OCI-LY7 (cell line): ENCODE results near the gene DEPDC1B. TPM values are rescaled to one million over a fixed set of nuclear protein-coding genes. Genes with fewer than 3 reads are reported as not detected.

Source experiments
- BruUV-seq: library from RNA; stranded (reverse); fragments of 400-500 nt; replicated peaks from 2 replicates; lab custom pipeline; 2021; lab: Mats Ljungman, UMichigan
- CTCF ChIA-PET: fragments of 300-600 bp; sonication (Branson Sonifier 250); formaldehyde crosslinking; loops from one replicate; lab custom pipeline; 2022; ENCODE audit warnings: antibody characterized with exemption; ENCODE audit not compliant: unreplicated experiment; lab: Charles Lee
- POLR2A ChIA-PET: fragments of 300-600 bp; sonication (Branson Sonifier 250); formaldehyde crosslinking; loops from one replicate; lab custom pipeline; 2022; ENCODE audit warnings: antibody characterized with exemption; lab: Charles Lee
- DNase-seq: peaks from one replicate; pipeline ENCODE4 v3.0.0-alpha.2; 2015; ENCODE audit warnings: low spot score
- H2AFZ ChIP-seq: fragments of 200-600 bp; sonication (generic), shearing (Covaris generic); 2 replicates; pipeline ENCODE4 v1.6.1; 2014; ENCODE audit warnings: mild to moderate bottlenecking, antibody characterized with exemption, low read length, moderate library complexity
- H3K27ac ChIP-seq: fragments of 200-600 bp; sonication (generic); 2 replicates; pipeline ENCODE4 v1.5.1; 2014; ENCODE audit warnings: mixed run types, low read depth, mild to moderate bottlenecking, moderate library complexity, low read length, inconsistent platforms; ENCODE audit not compliant: poor library complexity, severe bottlenecking
- H3K36me3 ChIP-seq: fragments of 200-600 bp; sonication (generic); 2 replicates; pipeline ENCODE4 v1.6.1; 2014; ENCODE audit warnings: mild to moderate bottlenecking, antibody characterized with exemption, low read length, moderate library complexity, mixed read lengths; ENCODE audit not compliant: insufficient read depth
- H3K4me1 ChIP-seq: fragments of 200-600 bp; sonication (generic); 2 replicates; pipeline ENCODE4 v1.5.1; 2014; ENCODE audit warnings: mild to moderate bottlenecking, low read length; ENCODE audit not compliant: insufficient read depth, poor library complexity, severe bottlenecking
- H3K4me2 ChIP-seq: fragments of 200-600 bp; sonication (generic); 2 replicates; pipeline ENCODE4 v1.6.1; 2014; ENCODE audit warnings: mild to moderate bottlenecking, low read length
- H3K4me3 ChIP-seq: fragments of 200-600 bp; sonication (generic); 2 replicates; pipeline ENCODE4 v1.5.1; 2014; ENCODE audit warnings: mild to moderate bottlenecking, low read depth, low read length; ENCODE audit not compliant: poor library complexity, severe bottlenecking
- H3K79me2 ChIP-seq: fragments of 200-600 bp; sonication (generic); 2 replicates; pipeline ENCODE4 v1.6.1; 2016; ENCODE audit warnings: low read depth, mild to moderate bottlenecking, low read length, moderate library complexity, mixed read lengths; ENCODE audit not compliant: insufficient read depth
- H3K9me2 ChIP-seq: fragments of 200-600 bp; sonication (generic); 2 replicates; pipeline ENCODE4 v1.6.1; 2016; ENCODE audit warnings: mild to moderate bottlenecking, low read length, mixed read lengths; ENCODE audit not compliant: insufficient read depth
- H3K9me3 ChIP-seq: fragments of 200-600 bp; sonication (generic); 2 replicates; pipeline ENCODE4 v1.6.1; 2014; ENCODE audit warnings: mild to moderate bottlenecking, mixed run types, low read length, mixed read lengths
- H4K20me1 ChIP-seq: fragments of 200-600 bp; sonication (generic); 2 replicates; pipeline ENCODE4 v1.6.1; 2014; ENCODE audit warnings: mild to moderate bottlenecking, antibody characterized with exemption, low read length, moderate library complexity, mixed read lengths; ENCODE audit not compliant: insufficient read depth
- EZH2phosphoT487 ChIP-seq: fragments of 200-600 bp; sonication (generic); IDR thresholded peaks from 2 replicates; pipeline ENCODE4 v1.6.1; 2018; ENCODE audit warnings: low read depth, borderline replicate concordance, mild to moderate bottlenecking, mixed run types, antibody characterized with exemption, low read length, moderate library complexity, mixed read lengths
- intact Hi-C: fragments of 100-400 bp; cut with micrococcal nuclease; formaldehyde crosslinking; loops from one replicate; pipeline ENCODE4 v1.10.0; 2022; ENCODE audit not compliant: unreplicated experiment
- total RNA-seq, 2 experiments: library from RNA; depleted of rRNA in 1 of 2; stranded (reverse); fragments of >200 nt in 1 of 2; shearing (Covaris generic) in 1 of 2; gene quantifications; 2 replicates each; pipeline ENCODE4 v1.2.3, GENCODE V29; 2014 to 2022
- TF ChIP-seq, protein P1 (sequence below): fragments of 200-600 bp; sonication (generic); conservative IDR thresholded peaks from 2 replicates; pipeline ENCODE4 v1.5.1; 2014; ENCODE audit warnings: mild to moderate bottlenecking, antibody characterized with exemption, low read length, moderate library complexity, mixed read lengths

Gene DEPDC1B
- total RNA-seq, 2 experiments from 2014 or later, result 43.7 to 47.6 TPM

DNA sequence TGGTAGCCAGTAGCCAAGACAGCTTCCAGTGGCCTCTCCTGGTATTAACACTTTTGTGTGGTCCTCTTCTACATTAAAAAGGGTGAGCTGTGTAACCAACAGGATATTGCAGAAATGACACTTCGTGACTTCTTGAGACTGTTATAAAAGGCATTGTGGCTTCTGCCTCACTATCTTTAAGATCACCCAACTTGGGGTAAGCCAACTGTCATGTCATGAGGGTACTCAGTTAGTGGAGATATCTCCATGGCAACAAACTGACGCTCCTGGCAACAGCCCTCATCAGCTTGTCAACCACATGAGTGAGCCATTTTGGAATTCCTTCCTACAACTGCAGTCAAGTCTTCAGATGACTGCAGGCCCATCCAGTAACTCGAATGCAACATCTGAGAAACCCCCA is 121.7 kb downstream of the DEPDC1B start:
- Histone ChIP-seq H2AFZ (no peak overlapping the region), H3K4me1 (no peaks in the 10 kb centered on the region), H3K9me2 (0 out of 2 replicates have a peak, but pooled peaks cover 3% of the 10 kb centered on the region), H3K9me3 (no peaks in the 10 kb centered on the region), H3K27ac (no peak overlapping the region), H3K4me2 (no peak overlapping the region), H3K36me3 (no peaks in the 10 kb centered on the region), H4K20me1 (no peaks in the 10 kb centered on the region), H3K79me2 (no peaks in the 10 kb centered on the region), H3K4me3 (no peak overlapping the region)
- intact Hi-C loops, result no loop called here
- BruUV-seq, result no TSS peak
- ChIA-PET POLR2A (no interaction called here), CTCF (no interaction called here)
- no peak for DNase-seq
- TF ChIP-seq EZH2phosphoT487, result no peak
- TF ChIP-seq, protein P1, sequence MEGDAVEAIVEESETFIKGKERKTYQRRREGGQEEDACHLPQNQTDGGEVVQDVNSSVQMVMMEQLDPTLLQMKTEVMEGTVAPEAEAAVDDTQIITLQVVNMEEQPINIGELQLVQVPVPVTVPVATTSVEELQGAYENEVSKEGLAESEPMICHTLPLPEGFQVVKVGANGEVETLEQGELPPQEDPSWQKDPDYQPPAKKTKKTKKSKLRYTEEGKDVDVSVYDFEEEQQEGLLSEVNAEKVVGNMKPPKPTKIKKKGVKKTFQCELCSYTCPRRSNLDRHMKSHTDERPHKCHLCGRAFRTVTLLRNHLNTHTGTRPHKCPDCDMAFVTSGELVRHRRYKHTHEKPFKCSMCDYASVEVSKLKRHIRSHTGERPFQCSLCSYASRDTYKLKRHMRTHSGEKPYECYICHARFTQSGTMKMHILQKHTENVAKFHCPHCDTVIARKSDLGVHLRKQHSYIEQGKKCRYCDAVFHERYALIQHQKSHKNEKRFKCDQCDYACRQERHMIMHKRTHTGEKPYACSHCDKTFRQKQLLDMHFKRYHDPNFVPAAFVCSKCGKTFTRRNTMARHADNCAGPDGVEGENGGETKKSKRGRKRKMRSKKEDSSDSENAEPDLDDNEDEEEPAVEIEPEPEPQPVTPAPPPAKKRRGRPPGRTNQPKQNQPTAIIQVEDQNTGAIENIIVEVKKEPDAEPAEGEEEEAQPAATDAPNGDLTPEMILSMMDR, result no peak

DNA sequence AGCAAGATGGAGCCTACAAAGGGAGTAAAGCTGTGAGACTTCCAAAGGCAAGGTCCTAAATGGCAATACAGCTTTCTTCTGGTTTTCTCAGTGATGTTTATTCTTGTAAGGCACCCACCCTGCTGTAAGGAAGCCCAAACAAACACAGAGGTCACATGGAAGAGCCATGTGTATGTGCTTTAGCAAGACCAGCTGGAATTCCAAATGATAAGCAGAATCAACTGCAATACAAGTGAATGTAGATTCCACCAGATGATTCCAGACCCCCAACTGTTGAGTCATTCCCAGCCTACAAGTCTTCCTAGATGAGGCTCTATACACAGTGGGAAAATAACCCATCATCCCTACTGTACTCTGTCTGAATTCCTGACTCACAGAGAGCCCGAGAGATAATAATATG is 122.8 kb downstream of the DEPDC1B start:
- no TSS peak for BruUV-seq
- CTCF ChIA-PET, result no interaction called here

DNA sequence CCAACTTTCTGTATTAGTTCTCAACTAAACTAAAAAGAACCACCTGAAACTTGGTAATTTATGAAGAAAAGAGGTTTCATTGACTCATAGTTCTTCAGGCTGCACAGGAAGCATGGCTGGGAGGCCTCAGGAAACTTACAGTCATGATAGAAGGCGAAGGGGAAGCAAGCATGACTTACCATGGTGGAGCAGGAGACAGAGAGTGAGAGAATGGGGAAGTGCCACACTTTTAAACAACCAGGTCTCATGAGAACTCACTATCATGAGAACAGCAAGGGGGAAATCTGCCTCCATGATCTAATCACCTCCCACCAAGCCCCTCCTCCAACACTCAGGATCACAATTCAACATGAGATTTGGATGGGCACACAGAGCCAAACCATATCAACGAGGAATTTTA is 123.5 kb downstream of the DEPDC1B start:
- Histone ChIP-seq H3K9me3 (no peaks in the 10 kb centered on the region), H4K20me1 (no peaks in the 10 kb centered on the region), H2AFZ (no peak overlapping the region), H3K79me2 (no peaks in the 10 kb centered on the region), H3K4me2 (no peak overlapping the region), H3K9me2 (0 out of 2 replicates have a peak, but pooled peaks cover 3% of the 10 kb centered on the region), H3K4me3 (no peak overlapping the region), H3K27ac (no peak overlapping the region), H3K4me1 (no peaks in the 10 kb centered on the region), H3K36me3 (no peaks in the 10 kb centered on the region)
- CTCF ChIA-PET, result no interaction called here
- DNase-seq, result peak; percentile 7
- POLR2A ChIA-PET, result no interaction called here
- no TSS peak for BruUV-seq
- intact Hi-C loops, result no loop called here
- TF ChIP-seq EZH2phosphoT487, result no peak
- TF ChIP-seq, protein P1, result no peak

More for the DNA sequence above, 122.8 kb downstream of the DEPDC1B start:
- no peak overlapping the region for H3K4me3 ChIP-seq
- no peaks in the 10 kb centered on the region for H3K36me3 ChIP-seq
- DNase-seq, result no peak
- H2AFZ ChIP-seq, result no peak overlapping the region
- intact Hi-C loops, result no loop called here
- H3K4me1 ChIP-seq, result no peaks in the 10 kb centered on the region
- POLR2A ChIA-PET, result interaction anchor here (0.5 kb wide), 1 partner anchor 55 kb away, joined by 4 read pairs; no protein-coding TSS in a partner anchor
- no peaks in the 10 kb centered on the region for H3K9me3 ChIP-seq
- H3K79me2 ChIP-seq, result no peaks in the 10 kb centered on the region
- H3K27ac ChIP-seq, result no peak overlapping the region
- no peak overlapping the region for H3K4me2 ChIP-seq
- TF ChIP-seq EZH2phosphoT487, result no peak
- TF ChIP-seq, protein P1, result no peak
- 0 out of 2 replicates have a peak, but pooled peaks cover 3% of the 10 kb centered on the region for H3K9me2 ChIP-seq
- no peaks in the 10 kb centered on the region for H4K20me1 ChIP-seq
